Gastroesophageal sphincter (tissue), 4 donors: Measurements from ENCODE around the gene SLC38A10. TPM values are rescaled to one million over a fixed set of nuclear protein-coding genes. Genes with fewer than 3 reads are reported as not detected.

Experiments used
- ATAC-seq: fragments of 150-250 bp; one replicate; pipeline ENCODE4 v1.9.1; 2016; ENCODE audit warnings: mild to moderate bottlenecking, moderate library complexity
- H3K27ac ChIP-seq, 4 donors: fragments of 200-600 bp; sonication (generic) in 3 of 4; 1 replicate in 3 of 4; 2 replicates in 1 of 4; pipeline ENCODE4 v1.5.1; 2016 to 2019
- H3K27me3 ChIP-seq: fragments of 200-600 bp; sonication (generic); one replicate; pipeline ENCODE4 v1.5.1; 2019
- H3K36me3 ChIP-seq, 2 donors: fragments of 200-600 bp; sonication (generic); one replicate each; pipeline ENCODE4 v1.5.1; 2019; ENCODE audit warnings: control low read depth in 1 of 2
- H3K4me1 ChIP-seq, 3 donors: fragments of 200-600 bp; sonication (generic); 1 replicate in 2 of 3; 2 replicates in 1 of 3; pipeline ENCODE4 v1.5.1; 2016 to 2019; ENCODE audit warnings: control low read depth in 2 of 3
- H3K4me3 ChIP-seq, 2 donors: fragments of 200-600 bp; sonication (generic); one replicate each; pipeline ENCODE4 v1.5.1; 2019; ENCODE audit warnings: mild to moderate bottlenecking in 1 of 2, moderate library complexity in 1 of 2
- H3K9me3 ChIP-seq, 3 donors: fragments of 200-600 bp; sonication (generic); one replicate each; pipeline ENCODE4 v1.5.1; 2017 to 2019; ENCODE audit warnings: control low read depth in 2 of 3
- EP300 ChIP-seq: sonication (generic); formaldehyde crosslinking; IDR thresholded peaks from one replicate; pipeline ENCODE4 v1.6.1; 2017; ENCODE audit warnings: antibody characterized with exemption, mild to moderate bottlenecking
- POLR2A ChIP-seq, 2 donors: fragments of 450-650 bp; IDR thresholded peaks; one replicate each; pipeline ENCODE4 v1.6.1; 2017; ENCODE audit warnings: antibody characterized with exemption in 2 of 2, mild to moderate bottlenecking in 2 of 2, moderate library complexity in 1 of 2
- POLR2AphosphoS5 ChIP-seq: sonication (generic); formaldehyde crosslinking; IDR thresholded peaks from one replicate; pipeline ENCODE4 v1.6.1; 2017; ENCODE audit warnings: antibody characterized with exemption
- WGBS, 2 donors: methylation state at CpG; one replicate each; pipeline ENCODE4 v1.1.5; 2018; ENCODE audit warnings: low coverage in 1 of 2; 5-methylcytosine and 5-hydroxymethylcytosine counted together
- total RNA-seq, 4 donors: library from RNA; depleted of rRNA; stranded (reverse); fragments of >200 nt; gene quantifications; one replicate each; pipeline ENCODE4 v1.1.0, GENCODE V29; 2016
- TF ChIP-seq, protein P1 (sequence below), 4 experiments: fragments of 200-600 bp in 2 of 4; fragments of 450-650 bp in 2 of 4; sonication (generic) in 1 of 4; IDR thresholded peaks; one replicate each; pipeline ENCODE4 v1.5.1; 2017 to 2019; ENCODE audit warnings: antibody characterized with exemption in 4 of 4, mild to moderate bottlenecking in 2 of 4, moderate library complexity in 2 of 4

SLC38A10 gene
- total RNA-seq, 4 donors from 2014 or later = 70.5 to 99.6 (median 81.8) TPM

DNA sequence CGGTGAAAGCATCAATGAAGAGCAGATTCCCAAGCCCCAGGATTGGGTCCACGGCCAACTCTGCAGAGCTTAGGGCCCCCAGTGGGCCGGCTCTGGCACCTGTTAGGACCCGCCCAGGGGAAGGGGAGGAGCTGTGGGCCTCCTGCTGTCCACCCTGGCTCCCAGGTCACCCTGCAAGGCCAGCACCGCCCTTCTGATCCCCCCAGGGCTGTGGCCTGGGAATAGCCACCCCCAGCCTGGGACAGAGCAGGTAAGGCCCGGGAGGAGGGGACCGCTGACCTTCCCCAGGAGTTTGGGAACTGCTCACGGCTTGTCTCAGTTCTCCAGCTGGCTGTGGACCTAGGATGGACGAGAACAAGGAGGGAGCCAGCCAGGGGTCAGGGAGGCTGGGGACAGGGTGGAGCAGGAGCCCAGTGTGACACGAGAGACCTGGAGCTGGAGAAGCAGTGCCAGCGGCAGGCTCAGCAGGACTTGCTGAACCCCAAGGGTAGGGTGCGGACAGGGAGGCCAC, 39.3 kb upstream of the SLC38A10 start:
- H3K27me3 ChIP-seq = no peaks in the 10 kb centered on the region
- 69 to 83% methylated on average over 1 to 3 of the region's 12 CpGs for WGBS, 2 donors
- H3K9me3 ChIP-seq = no peaks in the 10 kb centered on the region
- H3K4me3 ChIP-seq = no peak overlapping the region
- no peak overlapping the region for H3K27ac ChIP-seq
- no peak for ATAC-seq
- H3K4me1 ChIP-seq = peaks cover 0 to 70% (median 30%) of the 10 kb centered on the region in 3 donors
- TF ChIP-seq EP300 (no peak), POLR2AphosphoS5 (no peak), POLR2A (IDR thresholded peaks at IDR 0.05) (no peak)
- TF ChIP-seq, protein P1, sequence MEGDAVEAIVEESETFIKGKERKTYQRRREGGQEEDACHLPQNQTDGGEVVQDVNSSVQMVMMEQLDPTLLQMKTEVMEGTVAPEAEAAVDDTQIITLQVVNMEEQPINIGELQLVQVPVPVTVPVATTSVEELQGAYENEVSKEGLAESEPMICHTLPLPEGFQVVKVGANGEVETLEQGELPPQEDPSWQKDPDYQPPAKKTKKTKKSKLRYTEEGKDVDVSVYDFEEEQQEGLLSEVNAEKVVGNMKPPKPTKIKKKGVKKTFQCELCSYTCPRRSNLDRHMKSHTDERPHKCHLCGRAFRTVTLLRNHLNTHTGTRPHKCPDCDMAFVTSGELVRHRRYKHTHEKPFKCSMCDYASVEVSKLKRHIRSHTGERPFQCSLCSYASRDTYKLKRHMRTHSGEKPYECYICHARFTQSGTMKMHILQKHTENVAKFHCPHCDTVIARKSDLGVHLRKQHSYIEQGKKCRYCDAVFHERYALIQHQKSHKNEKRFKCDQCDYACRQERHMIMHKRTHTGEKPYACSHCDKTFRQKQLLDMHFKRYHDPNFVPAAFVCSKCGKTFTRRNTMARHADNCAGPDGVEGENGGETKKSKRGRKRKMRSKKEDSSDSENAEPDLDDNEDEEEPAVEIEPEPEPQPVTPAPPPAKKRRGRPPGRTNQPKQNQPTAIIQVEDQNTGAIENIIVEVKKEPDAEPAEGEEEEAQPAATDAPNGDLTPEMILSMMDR (IDR thresholded peaks at IDR 0.05) = no peak
- no peaks in the 10 kb centered on the region for H3K36me3 ChIP-seq

DNA sequence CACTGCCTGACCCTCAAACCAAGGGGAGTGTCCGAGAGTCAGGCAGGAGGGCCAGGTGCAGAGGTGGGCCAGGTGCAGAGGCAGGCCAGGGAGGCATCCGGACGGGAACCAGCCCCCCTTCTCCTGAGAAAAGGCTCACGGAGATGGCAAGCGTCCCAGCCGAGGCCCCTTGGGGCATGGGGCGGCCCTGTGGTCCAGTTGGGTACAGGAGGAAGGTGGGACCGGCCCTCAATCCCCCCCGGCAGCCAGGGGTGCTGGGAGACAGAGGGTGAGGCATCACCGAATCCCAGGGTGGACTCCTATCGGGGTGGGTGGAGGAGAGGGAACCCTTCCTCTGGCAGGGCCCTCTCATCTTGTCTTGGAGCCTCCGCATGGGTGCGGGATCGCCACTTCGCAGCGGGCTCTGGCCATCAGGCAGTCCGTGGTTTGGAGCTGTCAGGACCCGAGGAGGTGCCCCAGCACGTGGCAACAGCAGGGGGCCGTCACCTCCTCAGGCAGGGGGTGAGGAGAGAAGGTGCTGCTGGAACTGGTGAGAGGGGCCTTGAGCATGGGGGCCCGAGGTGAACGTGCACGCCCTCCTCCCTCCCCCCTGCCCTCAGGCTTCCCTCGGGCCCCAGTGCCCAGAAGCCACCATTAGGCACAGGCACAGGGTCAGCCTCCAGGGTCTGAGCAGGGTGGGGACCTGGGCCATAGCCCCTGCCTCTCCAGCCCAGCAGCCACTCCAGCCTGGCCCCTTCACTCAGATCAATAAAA, 38.7 kb upstream of the SLC38A10 start:
- H3K9me3 ChIP-seq = no peaks in the 10 kb centered on the region
- no peak overlapping the region for H3K27ac ChIP-seq
- ATAC-seq = no peak
- H3K27me3 ChIP-seq = no peaks in the 10 kb centered on the region
- WGBS, 2 donors = 50% methylated on average over 1 of the region's 24 CpGs; no CpG with 5 or more reads in 1 of the 2 donors
- H3K4me3 ChIP-seq = no peak overlapping the region
- H3K36me3 ChIP-seq = no peaks in the 10 kb centered on the region
- TF ChIP-seq POLR2A (IDR thresholded peaks at IDR 0.05) (no peak), POLR2AphosphoS5 (no peak)
- TF ChIP-seq, protein P1 (IDR thresholded peaks at IDR 0.05) = no peak
- H3K4me1 ChIP-seq = peaks cover 0 to 70% (median 30%) of the 10 kb centered on the region in 3 donors

DNA sequence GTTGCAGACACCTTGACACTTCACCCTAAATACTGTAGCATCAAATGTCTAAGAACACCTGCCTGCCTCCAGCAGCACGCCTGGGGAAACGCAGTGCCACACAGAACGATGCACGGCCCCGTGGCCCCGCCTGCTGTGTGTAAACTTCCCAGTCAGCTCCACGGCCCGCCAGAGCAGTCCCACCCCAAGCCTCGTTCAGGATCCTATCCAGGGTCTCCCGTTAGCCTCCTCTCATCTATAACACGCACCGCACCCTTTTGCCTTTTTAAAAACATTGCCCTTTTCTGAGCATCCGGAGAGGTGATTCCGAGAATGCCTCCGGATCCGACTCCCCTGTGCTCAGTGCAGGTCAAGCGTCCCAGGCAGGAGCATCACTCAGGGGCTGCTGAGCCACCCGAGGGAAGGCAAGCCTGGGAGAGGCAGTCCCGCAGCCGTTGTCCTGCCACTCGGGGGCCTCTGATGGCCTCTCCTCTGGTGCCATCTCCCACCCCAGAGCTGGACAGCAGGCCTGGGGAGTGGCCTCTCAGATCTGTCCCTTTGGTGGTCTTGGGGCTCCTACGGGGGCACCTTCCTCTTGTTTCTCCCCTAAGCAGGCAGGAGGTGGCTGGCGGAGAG, 37.9 kb upstream of the SLC38A10 start:
- WGBS, 2 donors = 72% methylated on average over 9 of the region's 23 CpGs; no CpG with 5 or more reads in 1 of the 2 donors
- no peaks in the 10 kb centered on the region for H3K9me3 ChIP-seq
- H3K4me3 ChIP-seq = no peak overlapping the region
- peaks cover 0 to 70% (median 37%) of the 10 kb centered on the region in 3 donors for H3K4me1 ChIP-seq
- TF ChIP-seq POLR2A (IDR thresholded peaks at IDR 0.05) (no peak), POLR2AphosphoS5 (no peak), EP300 (no peak)
- TF ChIP-seq, protein P1 (IDR thresholded peaks at IDR 0.05) = no peak
- no peak overlapping the region for H3K27ac ChIP-seq
- H3K27me3 ChIP-seq = no peaks in the 10 kb centered on the region
- H3K36me3 ChIP-seq = no peaks in the 10 kb centered on the region
- ATAC-seq = no peak

- H3K4me3 ChIP-seq = no peak overlapping the region
- 88 to 100% methylated on average over 3 to 5 of the region's 18 CpGs for whole genome bisulfite sequencing, 2 donors
- H3K27me3 ChIP-seq = no peaks in the 10 kb centered on the region
- H3K4me1 ChIP-seq = peaks cover 0 to 70% (median 33%) of the 10 kb centered on the region in 3 donors
- H3K27ac ChIP-seq = no peak overlapping the region
- no peaks in the 10 kb centered on the region for H3K36me3 ChIP-seq
- TF ChIP-seq EP300 (no peak), POLR2AphosphoS5 (no peak), POLR2A (IDR thresholded peaks at IDR 0.05) (no peak)
- TF ChIP-seq, protein P1 (IDR thresholded peaks at IDR 0.05) = no peak
- ATAC-seq = no peak
- H3K9me3 ChIP-seq = no peaks in the 10 kb centered on the region
Measured at GRCh38 chr17:81332118-81332834, 37.2 kb upstream of the SLC38A10 start.
